Neuronal stem cell (in vitro differentiated cells): ENCODE results near the gene BEND6.

Experiments
- DNase-seq: peaks from one replicate; pipeline ENCODE4 v3.0.0-alpha.2; 2013; ENCODE audit warnings: low spot score
- H2AFZ ChIP-seq: one replicate; pipeline ENCODE4 v1.6.1; 2013; ENCODE audit warnings: mild to moderate bottlenecking, low read length, inconsistent platforms
- H2AK5ac ChIP-seq: 2 replicates; pipeline ENCODE4 v1.6.1; 2013; ENCODE audit warnings: low read depth, mild to moderate bottlenecking, inconsistent platforms, low read length, moderate library complexity, mixed read lengths
- H2BK120ac ChIP-seq: 2 replicates; pipeline ENCODE4 v1.6.1; 2013; ENCODE audit warnings: low read depth, mild to moderate bottlenecking, inconsistent platforms, low read length, moderate library complexity, mixed read lengths
- H2BK12ac ChIP-seq: one replicate; pipeline ENCODE4 v1.6.1; 2013; ENCODE audit warnings: low read length, inconsistent platforms
- H2BK15ac ChIP-seq: 2 replicates; pipeline ENCODE4 v1.6.1; 2013; ENCODE audit warnings: mild to moderate bottlenecking, low read length, inconsistent platforms, mixed read lengths
- H2BK5ac ChIP-seq: one replicate; pipeline ENCODE4 v1.6.1; 2013; ENCODE audit warnings: inconsistent platforms, mild to moderate bottlenecking, low read length, moderate library complexity
- H3K14ac ChIP-seq: one replicate; pipeline ENCODE4 v1.6.1; 2013; ENCODE audit warnings: low read length, inconsistent platforms
- H3K18ac ChIP-seq: 2 replicates; pipeline ENCODE4 v1.6.1; 2013; ENCODE audit warnings: low read length, inconsistent platforms
- H3K23ac ChIP-seq: 2 replicates; pipeline ENCODE4 v1.6.1; 2013; ENCODE audit warnings: low read depth, mild to moderate bottlenecking, mixed read lengths, low read length, inconsistent platforms; ENCODE audit not compliant: poor library complexity
- H3K27ac ChIP-seq: replicated peaks from 3 replicates; pipeline ENCODE4 v1.5.1; 2013; ENCODE audit warnings: low read length, inconsistent platforms
- H3K27me3 ChIP-seq, 3 experiments: 2 replicates each; pipeline ENCODE4 v1.6.1; 2013; ENCODE audit warnings: low read length in 3 of 3, mild to moderate bottlenecking in 2 of 3, inconsistent platforms in 1 of 3, low read depth in 1 of 3, mixed read lengths in 1 of 3, moderate library complexity in 1 of 3; ENCODE audit not compliant: control insufficient read depth in 3 of 3, insufficient read depth in 3 of 3
- H3K36me3 ChIP-seq, 2 donors: replicated peaks in 1 of 2; 2 replicates each; pipeline ENCODE4 v1.6.1; 2013; ENCODE audit warnings: low read length in 2 of 2; ENCODE audit not compliant: control insufficient read depth in 2 of 2, insufficient read depth in 2 of 2
- H3K4ac ChIP-seq: 2 replicates; pipeline ENCODE4 v1.6.1; 2013; ENCODE audit warnings: inconsistent platforms, mild to moderate bottlenecking, low read length, moderate library complexity
- H3K4me1 ChIP-seq, 2 donors: 1 replicate in 1 of 2; 2 replicates in 1 of 2; pipeline ENCODE4 v1.6.1; 2013; ENCODE audit warnings: low read length in 2 of 2, low read depth in 1 of 2; ENCODE audit not compliant: control insufficient read depth in 2 of 2, insufficient read depth in 1 of 2
- H3K4me2 ChIP-seq: one replicate; pipeline ENCODE4 v1.6.1; 2013; ENCODE audit warnings: mild to moderate bottlenecking, low read length, inconsistent platforms; ENCODE audit not compliant: insufficient read depth, poor library complexity, severe bottlenecking
- H3K4me3 ChIP-seq, 2 donors: 2 replicates each; pipeline ENCODE4 v1.5.1; 2013; ENCODE audit warnings: low read length in 2 of 2, mild to moderate bottlenecking in 2 of 2, inconsistent platforms in 1 of 2, moderate library complexity in 1 of 2
- H3K79me1 ChIP-seq: one replicate; pipeline ENCODE4 v1.6.1; 2013; ENCODE audit warnings: low read depth, mild to moderate bottlenecking, inconsistent platforms, low read length, moderate library complexity
- H3K9ac ChIP-seq: one replicate; pipeline ENCODE4 v1.6.1; 2013; ENCODE audit warnings: mild to moderate bottlenecking, low read depth, low read length, inconsistent platforms; ENCODE audit not compliant: poor library complexity
- H3K9me3 ChIP-seq, 2 donors: replicated peaks in 1 of 2; 2 replicates each; pipeline versions ENCODE3 to v1.6.1; 2013; ENCODE audit warnings: low read length in 2 of 2, mild to moderate bottlenecking in 2 of 2, inconsistent platforms in 1 of 2, low read depth in 1 of 2, mixed read lengths in 1 of 2, moderate library complexity in 1 of 2; ENCODE audit not compliant: control insufficient read depth in 2 of 2, insufficient read depth in 1 of 2
- H4K8ac ChIP-seq: one replicate; pipeline ENCODE4 v1.6.1; 2013; ENCODE audit warnings: low read depth, mild to moderate bottlenecking, inconsistent platforms, low read length, moderate library complexity
- H4K91ac ChIP-seq: one replicate; pipeline ENCODE4 v1.6.1; 2013; ENCODE audit warnings: low read length, low read depth, mild to moderate bottlenecking, inconsistent platforms; ENCODE audit not compliant: poor library complexity
- WGBS, 2 donors: extraction: QIAGEN DNeasy Blood & Tissue Kit; methylation state at CpG; one replicate each; pipeline ENCODE4 v1.1.7; 2013; ENCODE audit warnings: missing lambda C conversion rate in 2 of 2, mixed read lengths in 1 of 2; ENCODE audit not compliant: insufficient read length in 2 of 2, insufficient replicate concordance in 1 of 2; ENCODE audit errors: extremely low coverage in 2 of 2; 5-methylcytosine and 5-hydroxymethylcytosine counted together

The BEND6 gene

DNA sequence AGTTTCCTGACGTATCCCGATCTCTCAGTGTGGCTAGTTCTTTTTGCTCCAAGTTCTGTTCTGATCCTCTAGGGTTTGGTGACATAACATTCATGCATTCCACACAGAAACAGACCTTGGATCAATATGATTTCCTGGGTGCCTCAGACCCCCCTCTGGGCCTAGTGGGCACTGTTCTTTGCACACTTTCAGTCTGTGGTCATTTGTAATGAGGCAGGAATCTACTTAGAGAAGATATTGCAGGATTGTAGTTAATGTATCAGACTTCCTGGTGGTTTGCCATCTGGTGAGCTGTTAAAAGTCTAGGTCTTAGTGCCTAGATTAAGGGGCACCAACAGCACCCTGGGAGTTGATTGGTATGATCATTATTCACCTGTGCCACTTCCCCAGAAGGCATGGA is 7.5 kb downstream of the BEND6 start:
- no peaks in the 10 kb centered on the region for H3K36me3 ChIP-seq
- H2BK120ac ChIP-seq: no peak overlapping the region
- no peak overlapping the region for H4K8ac ChIP-seq
- H3K27me3 ChIP-seq: peaks cover 0 to 31% (median 0%) of the 10 kb centered on the region in 3 experiments
- H3K4ac ChIP-seq: no peak overlapping the region
- H2AFZ ChIP-seq: no peak overlapping the region
- H3K9ac ChIP-seq: no peak overlapping the region
- H2BK15ac ChIP-seq: no peak overlapping the region
- no peak for DNase-seq
- no peak overlapping the region for H2BK5ac ChIP-seq
- H3K18ac ChIP-seq: no peak overlapping the region
- H2BK12ac ChIP-seq: no peak overlapping the region
- H3K4me3 ChIP-seq: no peak overlapping the region
- no peak overlapping the region for H2AK5ac ChIP-seq
- no peaks in the 10 kb centered on the region for H3K4me1 ChIP-seq
- H3K9me3 ChIP-seq: no peaks in the 10 kb centered on the region
- no peak overlapping the region for H3K4me2 ChIP-seq
- no peak overlapping the region for H3K23ac ChIP-seq
- H3K27ac ChIP-seq: no peak overlapping the region
- no peak overlapping the region for H3K14ac ChIP-seq
- H3K79me1 ChIP-seq: no peaks in the 10 kb centered on the region
- H4K91ac ChIP-seq: no peak overlapping the region
- WGBS, 2 donors: no CpG with 5 or more reads among the region's 2 CpGs

DNA sequence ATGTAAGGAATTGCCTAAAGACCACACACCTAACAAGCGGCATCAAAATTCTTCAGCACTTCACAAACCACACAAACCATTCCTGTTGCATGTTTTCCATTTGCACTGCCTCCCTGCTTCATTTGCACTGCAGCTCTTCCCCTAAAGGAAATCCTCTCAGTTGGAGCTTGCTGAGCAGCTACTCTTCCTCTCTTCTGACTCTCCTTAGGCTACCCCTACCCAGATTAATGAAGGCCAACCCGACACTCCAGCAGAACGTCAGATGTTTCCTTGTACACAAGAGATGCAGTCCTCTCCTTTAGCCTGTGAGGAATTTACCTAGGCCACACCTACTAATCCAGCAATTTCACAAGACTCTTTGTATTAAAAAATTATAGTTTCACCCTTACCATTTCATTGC is 8.1 kb downstream of the BEND6 start:
- WGBS, 2 donors: no CpG with 5 or more reads among the region's 3 CpGs

DNA sequence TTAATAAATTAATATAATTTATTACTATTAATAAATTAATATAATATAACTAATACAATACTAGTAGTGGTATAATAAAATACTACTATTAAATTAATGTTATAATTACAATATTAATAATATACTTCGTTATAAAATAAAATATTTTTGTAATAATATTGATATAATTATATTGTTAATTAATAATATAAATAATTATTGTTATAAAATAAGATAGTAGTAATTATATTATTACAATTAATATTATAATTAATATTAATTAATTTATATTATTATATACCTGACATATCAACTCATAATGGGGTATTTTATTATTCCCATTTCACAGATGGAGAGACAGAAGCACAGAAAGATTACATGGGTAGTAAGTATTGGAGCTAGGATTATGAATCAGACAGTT is 8.9 kb downstream of the BEND6 start:
- Histone ChIP-seq H3K36me3 (no peaks in the 10 kb centered on the region), H3K4me3 (no peak overlapping the region), H4K8ac (no peak overlapping the region), H2BK5ac (no peak overlapping the region), H2BK120ac (no peak overlapping the region), H4K91ac (no peak overlapping the region), H3K27ac (no peak overlapping the region), H3K4me2 (no peak overlapping the region), H2AK5ac (no peak overlapping the region), H3K14ac (no peak overlapping the region), H3K4me1 (no peaks in the 10 kb centered on the region), H2AFZ (no peak overlapping the region), H3K79me1 (no peaks in the 10 kb centered on the region), H3K9me3 (no peaks in the 10 kb centered on the region), H3K27me3 (peaks cover 0 to 18% (median 0%) of the 10 kb centered on the region in 3 experiments), H2BK12ac (no peak overlapping the region), H3K23ac (no peak overlapping the region), H2BK15ac (no peak overlapping the region), H3K9ac (no peak overlapping the region), H3K18ac (no peak overlapping the region), H3K4ac (no peak overlapping the region)
- no CpG with 5 or more reads among the region's 1 CpG for WGBS, 2 donors
- no peak for DNase-seq

More for the DNA sequence above, 8.1 kb downstream of the BEND6 start:
- Histone ChIP-seq H3K27ac (no peak overlapping the region), H3K14ac (no peak overlapping the region), H2AK5ac (no peak overlapping the region), H3K27me3 (peaks cover 0 to 25% (median 0%) of the 10 kb centered on the region in 3 experiments), H3K4ac (no peak overlapping the region), H2AFZ (no peak overlapping the region), H2BK15ac (no peak overlapping the region), H3K18ac (no peak overlapping the region), H4K91ac (no peak overlapping the region), H3K4me1 (no peaks in the 10 kb centered on the region), H3K79me1 (no peaks in the 10 kb centered on the region), H3K23ac (no peak overlapping the region), H2BK12ac (no peak overlapping the region), H3K36me3 (no peaks in the 10 kb centered on the region), H3K9me3 (no peaks in the 10 kb centered on the region), H3K9ac (no peak overlapping the region), H3K4me2 (no peak overlapping the region), H2BK120ac (no peak overlapping the region), H2BK5ac (no peak overlapping the region), H3K4me3 (no peak overlapping the region), H4K8ac (no peak overlapping the region)
- DNase-seq: no peak

DNA sequence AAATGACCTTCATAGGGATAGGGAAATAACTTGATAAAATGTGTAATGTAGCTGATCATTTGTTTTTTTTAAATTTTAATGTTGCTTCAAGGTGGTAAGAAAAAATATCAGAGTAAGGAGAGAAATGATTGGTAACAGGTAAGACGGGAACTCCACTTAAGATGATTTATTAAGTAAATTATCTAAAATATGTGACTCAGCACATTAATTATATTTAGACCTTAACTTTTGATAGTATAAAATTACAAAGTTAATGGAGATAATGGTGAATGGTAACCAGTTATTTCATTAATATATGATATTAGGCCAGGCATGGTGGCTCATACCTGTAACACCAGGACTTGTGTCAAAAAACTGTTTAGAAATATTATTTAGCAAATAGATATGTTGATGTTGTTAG is 10.2 kb downstream of the BEND6 start:
- Histone ChIP-seq H2AFZ (no peak overlapping the region), H2BK12ac (no peak overlapping the region), H2BK5ac (no peak overlapping the region), H4K8ac (no peak overlapping the region), H3K14ac (no peak overlapping the region), H3K9ac (no peak overlapping the region), H3K4me1 (no peaks in the 10 kb centered on the region), H3K27ac (no peak overlapping the region), H3K4me2 (no peak overlapping the region), H3K23ac (no peak overlapping the region), H2AK5ac (no peak overlapping the region), H3K27me3 (peaks cover 0 to 11% (median 0%) of the 10 kb centered on the region in 3 experiments), H2BK15ac (no peak overlapping the region), H3K18ac (no peak overlapping the region), H4K91ac (no peak overlapping the region), H3K4me3 (no peak overlapping the region), H3K4ac (no peak overlapping the region), H3K9me3 (no peaks in the 10 kb centered on the region), H2BK120ac (no peak overlapping the region), H3K79me1 (no peaks in the 10 kb centered on the region), H3K36me3 (no peaks in the 10 kb centered on the region)
- WGBS, 2 donors: no CpG with 5 or more reads among the region's 1 CpG
- DNase-seq: no peak
